CD4-positive, alpha-beta memory T cell (primary cell): ENCODE measurements around the gene CCDC170. TPM values are rescaled to one million over a fixed set of nuclear protein-coding genes. Genes with fewer than 3 reads are reported as not detected.

ENCODE experiments used
- CTCF ChIA-PET: fragments of 350-600 bp; sonication (Branson Sonifier 250); formaldehyde crosslinking; loops from one replicate; lab custom pipeline; 2021; ENCODE audit warnings: inconsistent platforms; ENCODE audit not compliant: partially characterized antibody; lab: Charles Lee
- POLR2A ChIA-PET: fragments of 350-600 bp; sonication (Branson Sonifier 250); formaldehyde crosslinking; loops from one replicate; lab custom pipeline; 2021; ENCODE audit not compliant: partially characterized antibody; lab: Charles Lee
- DNase-seq, 5 donors: peaks; one replicate each; pipeline versions ENCODE4 v3.0.0 to v3.0.0-alpha.2; 2020 to 2022; ENCODE audit warnings: mixed read lengths in 1 of 5
- H3K27ac ChIP-seq: one replicate; pipeline ENCODE4 v1.7.0; 2013; ENCODE audit warnings: low read depth, low read length
- H3K27me3 ChIP-seq: 2 replicates; pipeline ENCODE4 v1.7.0; 2013; ENCODE audit warnings: mild to moderate bottlenecking, low read length, moderate library complexity; ENCODE audit not compliant: insufficient read depth
- H3K36me3 ChIP-seq: 2 replicates; pipeline ENCODE4 v1.7.0; 2013; ENCODE audit warnings: mild to moderate bottlenecking, low read length, moderate library complexity; ENCODE audit not compliant: insufficient read depth
- H3K4me1 ChIP-seq: 2 replicates; pipeline ENCODE4 v1.7.0; 2013; ENCODE audit warnings: mild to moderate bottlenecking, low read length, moderate library complexity; ENCODE audit not compliant: insufficient read depth
- H3K4me3 ChIP-seq, 2 donors: one replicate each; pipeline ENCODE4 v1.7.0; 2013; ENCODE audit warnings: low read length in 2 of 2, mild to moderate bottlenecking in 1 of 2
- H3K9me3 ChIP-seq, 2 donors: one replicate each; pipeline ENCODE4 v1.7.0; 2013; ENCODE audit warnings: low read length in 2 of 2, control low read depth in 1 of 2; ENCODE audit not compliant: control insufficient read depth in 1 of 2
- H3K27ac Mint-ChIP-seq, 7 donors: one replicate each; pipeline ENCODE4 v1.8.0; 2020 to 2021; ENCODE audit warnings: mixed read lengths in 7 of 7, mild to moderate bottlenecking in 6 of 7, inconsistent platforms in 3 of 7, moderate library complexity in 3 of 7
- H3K27me3 Mint-ChIP-seq, 2 donors: one replicate each; pipeline ENCODE4 v1.8.0; 2020 to 2021; ENCODE audit warnings: mixed read lengths in 2 of 2
- H3K36me3 Mint-ChIP-seq, 2 donors: one replicate each; pipeline ENCODE4 v1.8.0; 2020 to 2021; ENCODE audit warnings: mixed read lengths in 2 of 2, inconsistent platforms in 1 of 2, mild to moderate bottlenecking in 1 of 2
- H3K4me1 Mint-ChIP-seq, 4 donors: one replicate each; pipeline ENCODE4 v1.8.0; 2020 to 2021; ENCODE audit warnings: mixed read lengths in 4 of 4, mild to moderate bottlenecking in 1 of 4
- H3K4me3 Mint-ChIP-seq, 8 donors: one replicate each; pipeline ENCODE4 v1.8.0; 2020 to 2021; ENCODE audit warnings: mixed read lengths in 8 of 8, mild to moderate bottlenecking in 7 of 8, moderate library complexity in 6 of 8, inconsistent platforms in 3 of 8
- H3K9me3 Mint-ChIP-seq, 8 donors: one replicate each; pipeline ENCODE4 v1.8.0; 2020 to 2021; ENCODE audit warnings: mixed read lengths in 8 of 8, mild to moderate bottlenecking in 5 of 8, inconsistent platforms in 3 of 8, moderate library complexity in 1 of 8
- intact Hi-C: fragments of 100-400 bp; cut with micrococcal nuclease; formaldehyde crosslinking; loops from one replicate; pipeline ENCODE4 v1.15.1; 2023
- polyA plus RNA-seq, 2 donors: library from polyadenylated mRNA; unstranded; fragments of 300-500 nt; fragmentation: Illumina TruSeq; gene quantifications; one replicate each; pipeline ENCODE4 v1.2.3, GENCODE V29; 2021
- total RNA-seq, 2 experiments: library from RNA; stranded (reverse); gene quantifications; one replicate each; pipeline ENCODE4 v1.2.3, GENCODE V29; 2021

The CCDC170 gene
- total and polyA plus RNA-seq, 4 experiments from 2014 or later, result 0.11 to 0.23 TPM; not detected in 2

- H3K4me1 Mint-ChIP-seq, result no peaks in the 10 kb centered on the region
- H3K27ac Mint-ChIP-seq, result no peak overlapping the region
- Histone ChIP-seq H3K27me3 (no peaks in the 10 kb centered on the region), H3K36me3 (no peaks in the 10 kb centered on the region), H3K4me1 (no peaks in the 10 kb centered on the region), H3K9me3 (no peaks in the 10 kb centered on the region), H3K4me3 (no peak overlapping the region), H3K27ac (no peak overlapping the region)
- POLR2A ChIA-PET, result no interaction called here
- H3K36me3 Mint-ChIP-seq, result no peaks in the 10 kb centered on the region
- peaks cover 0 to 5% (median 0%) of the 10 kb centered on the region in 8 donors for H3K9me3 Mint-ChIP-seq
- no peak overlapping the region for H3K4me3 Mint-ChIP-seq
- peaks cover 4 to 9% of the 10 kb centered on the region in 2 donors for H3K27me3 Mint-ChIP-seq
- DNase-seq, result no peak
- CTCF ChIA-PET, result no interaction called here
- intact Hi-C loops, result no loop called here
Measured at GRCh38 chr6:151633526-151634335, 139.9 kb downstream of the CCDC170 start.

GRCh38 chr6:151634336-151634720 is 140.5 kb downstream of the CCDC170 start:
- H3K4me3 Mint-ChIP-seq, result no peak overlapping the region
- H3K9me3 Mint-ChIP-seq, result peaks cover 0 to 6% (median under 1%) of the 10 kb centered on the region in 8 donors
- H3K36me3 Mint-ChIP-seq, result no peaks in the 10 kb centered on the region
- CTCF ChIA-PET, result no interaction called here
- Histone ChIP-seq H3K4me3 (no peak overlapping the region), H3K9me3 (no peaks in the 10 kb centered on the region), H3K4me1 (no peaks in the 10 kb centered on the region), H3K36me3 (no peaks in the 10 kb centered on the region), H3K27me3 (no peaks in the 10 kb centered on the region), H3K27ac (no peak overlapping the region)
- DNase-seq, result no peak
- H3K4me1 Mint-ChIP-seq, result no peaks in the 10 kb centered on the region
- intact Hi-C loops, result no loop called here
- POLR2A ChIA-PET, result no interaction called here
- no peak overlapping the region for H3K27ac Mint-ChIP-seq
- peaks cover 4 to 9% of the 10 kb centered on the region in 2 donors for H3K27me3 Mint-ChIP-seq

GRCh38 chr6:151635741-151636140 is 141.9 kb downstream of the CCDC170 start:
- no peak overlapping the region for H3K4me3 ChIP-seq
- Mint-ChIP-seq H3K4me3 (no peak overlapping the region), H3K9me3 (peaks cover 0 to 11% (median 3%) of the 10 kb centered on the region in 8 donors), H3K36me3 (no peaks in the 10 kb centered on the region), H3K27me3 (peaks cover 4 to 9% of the 10 kb centered on the region in 2 donors), H3K27ac (no peak overlapping the region), H3K4me1 (no peaks in the 10 kb centered on the region)
- no peak overlapping the region for H3K27ac ChIP-seq
- no peaks in the 10 kb centered on the region for H3K9me3 ChIP-seq
- intact Hi-C loops, result no loop called here
- POLR2A ChIA-PET, result no interaction called here
- no peaks in the 10 kb centered on the region for H3K27me3 ChIP-seq
- CTCF ChIA-PET, result no interaction called here
- no peak for DNase-seq
- no peaks in the 10 kb centered on the region for H3K4me1 ChIP-seq
- no peaks in the 10 kb centered on the region for H3K36me3 ChIP-seq

- Histone ChIP-seq H3K27ac (no peak overlapping the region), H3K4me1 (no peaks in the 10 kb centered on the region), H3K4me3 (no peak overlapping the region), H3K27me3 (no peaks in the 10 kb centered on the region), H3K9me3 (no peaks in the 10 kb centered on the region), H3K36me3 (no peaks in the 10 kb centered on the region)
- no peaks in the 10 kb centered on the region for H3K36me3 Mint-ChIP-seq
- H3K27ac Mint-ChIP-seq, result no peak overlapping the region
- H3K9me3 Mint-ChIP-seq, result peaks cover 0 to 15% (median 3%) of the 10 kb centered on the region in 8 donors
- H3K4me3 Mint-ChIP-seq, result no peak overlapping the region
- POLR2A ChIA-PET, result no interaction called here
- CTCF ChIA-PET, result no interaction called here
- no peak for DNase-seq
- intact Hi-C loops, result no loop called here
- no peaks in the 10 kb centered on the region for H3K4me1 Mint-ChIP-seq
- peaks cover 6 to 8% of the 10 kb centered on the region in 2 donors for H3K27me3 Mint-ChIP-seq
Measured at GRCh38 chr6:151637814-151638213, 144.0 kb downstream of the CCDC170 start.

GRCh38 chr6:151639750-151640149 is 145.9 kb downstream of the CCDC170 start:
- no peaks in the 10 kb centered on the region for H3K4me1 Mint-ChIP-seq
- DNase-seq, result no peak
- intact Hi-C loops, result no loop called here
- H3K4me3 Mint-ChIP-seq, result no peak overlapping the region
- H3K27ac Mint-ChIP-seq, result no peak overlapping the region
- Histone ChIP-seq H3K27me3 (no peaks in the 10 kb centered on the region), H3K9me3 (no peaks in the 10 kb centered on the region), H3K36me3 (no peaks in the 10 kb centered on the region), H3K27ac (no peak overlapping the region), H3K4me1 (no peaks in the 10 kb centered on the region), H3K4me3 (no peak overlapping the region)
- peaks cover 0 to 15% (median 3%) of the 10 kb centered on the region in 8 donors for H3K9me3 Mint-ChIP-seq
- peaks cover 7 to 8% of the 10 kb centered on the region in 2 donors for H3K27me3 Mint-ChIP-seq
- CTCF ChIA-PET, result interaction anchor here (0.6 kb wide), 1 partner anchor 127 kb away, joined by 3 read pairs; no protein-coding TSS in a partner anchor
- POLR2A ChIA-PET, result no interaction called here
- no peaks in the 10 kb centered on the region for H3K36me3 Mint-ChIP-seq

GRCh38 chr6:151641028-151641427 is 147.2 kb downstream of the CCDC170 start:
- POLR2A ChIA-PET, result no interaction called here
- no peaks in the 10 kb centered on the region for H3K36me3 ChIP-seq
- no peaks in the 10 kb centered on the region for H3K4me1 ChIP-seq

GRCh38 chr6:151647976-151648639 is 154.3 kb downstream of the CCDC170 start:
- H3K27me3 ChIP-seq, result no peaks in the 10 kb centered on the region
- ChIA-PET POLR2A (no interaction called here), CTCF (no interaction called here)
- no peak overlapping the region for H3K27ac Mint-ChIP-seq
- no peaks in the 10 kb centered on the region for H3K4me1 Mint-ChIP-seq
- no peak for DNase-seq
- no peaks in the 10 kb centered on the region for H3K36me3 Mint-ChIP-seq
- peaks cover 0 to 12% (median 1%) of the 10 kb centered on the region in 8 donors for H3K9me3 Mint-ChIP-seq
- no peaks in the 10 kb centered on the region for H3K4me1 ChIP-seq
- intact Hi-C loops, result no loop called here
- peaks cover 38 to 40% of the 10 kb centered on the region in 2 donors for H3K27me3 Mint-ChIP-seq
- no peak overlapping the region for H3K27ac ChIP-seq
- no peaks in the 10 kb centered on the region for H3K9me3 ChIP-seq
- no peak overlapping the region for H3K4me3 Mint-ChIP-seq
- no peak overlapping the region for H3K4me3 ChIP-seq
- H3K36me3 ChIP-seq, result no peaks in the 10 kb centered on the region

More at GRCh38 chr6:151641028-151641427, 147.2 kb downstream of the CCDC170 start:
- Mint-ChIP-seq H3K27ac (no peak overlapping the region), H3K4me1 (no peaks in the 10 kb centered on the region), H3K27me3 (peaks cover 13 to 14% of the 10 kb centered on the region in 2 donors), H3K36me3 (no peaks in the 10 kb centered on the region), H3K4me3 (no peak overlapping the region), H3K9me3 (peaks cover 0 to 15% (median 3%) of the 10 kb centered on the region in 8 donors)
- no peaks in the 10 kb centered on the region for H3K27me3 ChIP-seq
- H3K4me3 ChIP-seq, result no peak overlapping the region
- no peak for DNase-seq
- intact Hi-C loops, result no loop called here
- no peak overlapping the region for H3K27ac ChIP-seq
- CTCF ChIA-PET, result no interaction called here
- H3K9me3 ChIP-seq, result no peaks in the 10 kb centered on the region
